Neural progenitor cell (in vitro differentiated cells): Measurements from ENCODE around the gene SRP72.

ENCODE experiments used
- CTCF ChIP-seq: fragments of 200-600 bp; sonication (generic); IDR thresholded peaks from 2 replicates; pipeline ENCODE4 v1.5.1; 2017; ENCODE audit warnings: antibody characterized with exemption, mild to moderate bottlenecking
- EZH2phosphoT487 ChIP-seq: fragments of 200-600 bp; sonication (generic); IDR thresholded peaks from 2 replicates; pipeline ENCODE4 v1.6.1; 2017; ENCODE audit warnings: antibody characterized with exemption

DNA sequence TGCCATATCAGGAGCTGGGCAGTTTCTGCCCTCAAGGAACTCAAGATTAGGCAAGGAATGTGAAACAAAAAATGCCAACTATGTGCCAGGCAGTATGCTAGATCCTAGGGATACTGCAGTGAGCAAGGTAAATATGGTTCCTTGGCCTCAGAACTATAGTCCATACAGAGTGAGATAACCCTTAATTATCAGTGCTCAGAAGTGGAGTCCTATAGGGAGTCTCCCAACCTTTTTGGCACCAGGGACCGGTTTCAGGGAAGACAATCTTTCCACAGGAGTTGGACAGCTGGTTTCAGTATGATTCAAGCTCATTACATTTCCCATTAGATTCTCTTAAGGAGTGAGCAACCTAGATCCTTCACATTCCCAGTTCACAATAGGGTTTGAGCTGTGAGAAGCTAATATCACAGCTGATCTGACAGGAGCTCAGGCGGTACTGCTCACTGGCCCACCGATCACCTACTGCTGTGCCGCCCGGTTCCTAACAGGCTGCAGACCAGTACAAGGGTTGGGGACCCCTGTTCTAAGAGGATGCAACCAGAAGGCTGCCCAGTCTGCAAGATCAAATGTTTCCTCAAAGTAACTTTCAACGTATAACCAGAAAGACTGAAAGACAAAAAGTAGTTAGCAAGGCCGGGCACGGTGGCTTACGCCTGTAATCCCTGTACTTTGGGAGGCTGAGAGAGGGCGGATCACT lies 1.7 kb upstream of the SRP72 start:
- TF ChIP-seq CTCF: no peak
- TF ChIP-seq EZH2phosphoT487: no peak
